CD4-positive, alpha-beta T cell treated with Interleukin-6 for 4 hours (primary cell): ENCODE results near the gene SRP68.

Experiments used
- DNase-seq: peaks from one replicate; pipeline ENCODE4 v3.0.0-alpha.2; 2020; ENCODE audit warnings: mixed read lengths

SRP68 gene

DNA sequence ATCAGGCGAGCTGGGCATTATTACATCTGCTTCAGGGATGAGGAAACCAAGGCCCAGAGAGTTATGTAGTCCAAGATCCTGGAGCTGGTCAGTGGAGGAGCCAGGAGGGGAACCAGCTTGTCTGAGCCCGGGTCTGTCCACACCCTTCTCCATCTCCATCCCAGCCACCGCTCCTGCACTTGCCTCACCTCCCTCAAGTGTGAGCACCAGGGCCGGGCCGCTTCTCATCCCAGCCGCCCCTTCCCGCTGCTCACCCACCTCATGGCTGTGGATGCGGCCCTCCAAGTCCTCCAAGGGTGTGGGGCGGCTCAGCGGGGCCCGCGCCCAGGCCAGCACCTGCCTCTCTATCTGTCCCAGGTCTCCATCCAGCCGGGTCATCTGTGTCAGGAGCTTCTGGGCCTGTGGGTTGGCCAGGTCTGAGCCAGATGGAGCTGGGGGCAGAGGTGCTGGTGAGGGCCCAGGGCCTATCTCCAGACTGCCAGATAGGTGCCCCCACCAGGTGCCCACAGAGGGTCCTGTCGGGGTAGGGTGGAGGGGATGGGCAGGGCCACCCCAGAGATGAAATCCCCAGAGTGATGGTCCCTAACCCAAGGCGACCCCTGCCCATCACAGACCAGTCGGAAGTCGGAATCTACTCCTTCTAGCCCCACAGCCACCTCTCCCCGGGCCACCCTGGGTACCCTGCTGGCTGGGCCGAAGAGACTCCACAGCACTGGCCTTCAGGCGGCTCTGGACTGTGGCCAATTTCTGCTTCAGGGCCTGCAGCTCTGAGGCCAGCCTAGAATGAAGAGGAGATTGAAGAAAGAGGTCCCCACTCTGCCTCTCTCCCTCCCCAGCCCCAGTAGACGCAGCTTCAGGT is 54.6 kb downstream of the SRP68 start:
- no peak for DNase-seq

DNA sequence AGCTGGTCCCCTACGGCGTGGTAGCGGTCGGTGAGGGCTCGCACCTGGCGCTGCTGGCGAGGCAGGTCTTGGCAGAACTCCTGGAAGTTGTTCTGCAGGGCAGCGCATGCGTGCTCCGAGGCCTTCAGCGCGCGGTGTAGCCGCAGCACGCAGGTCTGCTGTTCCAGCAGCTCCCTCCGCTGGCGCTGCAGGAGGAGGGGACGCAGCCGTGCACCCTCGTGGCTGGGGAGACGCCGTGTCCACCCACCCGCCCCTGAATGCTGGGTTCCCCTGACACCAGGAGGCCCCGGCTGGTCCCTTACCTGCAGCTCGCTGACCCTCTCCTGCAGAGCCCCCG is 57.4 kb downstream of the SRP68 start:
- DNase-seq = no peak

DNA sequence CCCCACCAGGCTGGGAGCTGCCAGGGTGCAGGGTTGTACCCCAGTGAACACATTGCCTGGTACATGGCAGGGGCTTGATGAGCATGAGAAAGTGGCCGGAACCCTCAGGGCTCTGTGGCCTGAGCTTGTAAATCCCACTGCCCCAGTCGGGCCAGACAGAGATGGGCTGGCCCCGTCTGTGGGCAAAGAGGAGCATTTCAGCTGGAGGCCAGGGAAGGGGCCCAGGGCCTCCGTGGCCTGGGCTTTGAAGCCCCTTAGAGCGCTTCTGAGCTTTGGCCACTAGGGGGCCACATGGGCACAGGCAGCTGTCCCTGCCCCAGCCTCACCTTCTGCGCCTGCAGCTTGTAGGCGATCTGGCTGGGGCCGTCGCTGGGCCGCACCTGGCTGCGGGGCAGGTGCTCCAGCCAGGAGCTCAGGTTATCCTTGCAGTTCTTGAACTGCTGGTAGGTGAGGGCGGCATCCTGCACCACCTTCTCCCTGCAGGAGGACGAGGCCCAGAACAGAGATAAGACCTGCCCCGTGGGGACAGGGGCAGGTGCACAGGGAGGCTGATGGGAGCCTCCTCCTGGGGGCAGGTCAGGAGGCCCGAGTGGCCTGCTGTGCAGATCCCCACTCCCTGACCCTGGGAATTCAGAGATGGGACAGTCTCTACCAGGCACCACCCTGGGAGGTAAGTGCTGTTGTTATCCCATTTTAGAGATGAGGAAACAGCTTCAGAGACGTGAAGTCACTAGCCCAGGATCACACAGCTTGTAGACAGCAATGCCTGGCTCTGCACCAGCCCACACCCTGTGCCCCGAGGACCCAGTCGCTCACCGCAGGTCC is 58.0 kb downstream of the SRP68 start:
- peak; percentile 85 for DNase-seq

DNA sequence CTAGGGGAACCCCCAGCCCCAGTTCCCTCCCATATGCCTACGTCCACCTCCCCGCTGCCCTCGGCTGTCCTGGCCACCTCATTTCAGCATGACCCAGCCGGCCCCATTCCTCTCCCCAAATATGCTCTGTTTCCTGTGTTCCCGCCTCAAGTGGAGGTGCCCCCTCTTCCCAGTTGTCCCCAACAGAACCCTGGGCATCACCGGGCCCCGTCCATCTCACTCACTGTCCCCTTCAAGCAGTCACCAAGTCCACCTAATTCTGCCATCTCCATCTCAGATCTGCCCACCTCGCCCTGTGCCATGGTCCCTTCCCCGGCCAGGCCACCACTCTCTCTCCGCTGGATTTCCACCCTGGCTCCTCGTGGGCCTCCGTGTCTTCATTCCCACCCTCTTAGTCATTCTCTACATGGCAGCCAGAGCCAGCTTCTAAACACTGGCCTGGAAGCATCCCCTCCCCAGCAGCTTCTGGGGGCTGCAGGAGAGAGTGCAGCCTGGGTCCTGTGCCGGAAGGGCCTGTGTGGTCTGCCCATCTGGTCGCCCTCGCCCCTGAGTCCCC is 58.9 kb downstream of the SRP68 start:
- no peak for DNase-seq

DNA sequence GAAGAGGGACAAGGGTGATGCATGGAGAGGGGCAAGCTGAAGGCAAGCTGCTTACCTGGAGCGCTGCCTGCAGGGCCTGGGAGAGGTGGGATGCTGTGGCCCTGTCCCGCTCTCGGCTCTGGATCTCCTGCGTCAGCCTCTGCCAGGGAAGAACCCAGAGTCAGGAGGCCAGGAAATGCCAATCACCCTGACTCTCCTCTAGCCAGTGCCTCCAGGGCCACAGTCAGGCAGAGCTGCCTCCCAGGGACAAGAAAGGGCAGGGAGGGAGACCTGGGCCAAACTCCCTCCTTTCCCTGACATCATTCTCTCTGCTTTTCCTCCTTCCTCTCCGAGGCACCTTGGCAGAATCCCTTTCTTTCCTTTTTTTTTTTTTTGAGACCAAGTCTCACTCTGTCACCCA is 60.4 kb downstream of the SRP68 start:
- no peak for DNase-seq

DNA sequence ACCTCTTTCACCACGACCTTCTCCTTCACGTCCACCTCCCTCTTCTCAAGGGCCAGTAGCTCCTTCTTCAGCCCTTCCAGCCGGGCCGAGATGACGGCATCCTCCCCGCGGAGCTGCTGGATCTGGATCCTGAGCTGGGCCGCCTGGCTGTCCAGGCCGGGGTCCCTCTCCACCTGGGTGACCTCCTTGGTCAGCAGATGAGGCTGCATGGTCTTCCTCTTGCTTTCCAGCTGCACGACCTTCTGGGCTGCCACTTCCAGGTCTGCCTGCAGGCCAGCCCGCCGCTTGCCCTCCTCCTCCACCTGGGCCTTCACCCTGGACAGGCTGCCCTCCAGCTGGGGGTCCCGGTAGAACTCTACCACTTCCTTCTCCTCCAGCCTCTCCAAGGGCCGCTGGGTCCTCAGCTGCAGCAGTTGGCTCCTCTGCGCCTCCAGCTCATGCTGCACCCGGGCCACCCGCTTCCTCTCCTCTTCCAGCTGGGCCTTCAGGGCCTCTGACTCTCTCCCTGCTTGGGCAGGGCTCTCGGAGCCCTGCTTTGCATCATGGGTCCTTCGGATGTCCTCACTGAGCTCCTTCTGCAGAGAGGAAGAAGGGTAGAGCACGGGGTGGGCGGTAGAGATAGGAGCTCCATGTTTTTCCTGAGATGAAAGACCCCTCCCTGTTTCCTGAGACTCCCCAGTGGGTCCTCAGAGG is 62.2 kb downstream of the SRP68 start:
- no peak for DNase-seq

DNA sequence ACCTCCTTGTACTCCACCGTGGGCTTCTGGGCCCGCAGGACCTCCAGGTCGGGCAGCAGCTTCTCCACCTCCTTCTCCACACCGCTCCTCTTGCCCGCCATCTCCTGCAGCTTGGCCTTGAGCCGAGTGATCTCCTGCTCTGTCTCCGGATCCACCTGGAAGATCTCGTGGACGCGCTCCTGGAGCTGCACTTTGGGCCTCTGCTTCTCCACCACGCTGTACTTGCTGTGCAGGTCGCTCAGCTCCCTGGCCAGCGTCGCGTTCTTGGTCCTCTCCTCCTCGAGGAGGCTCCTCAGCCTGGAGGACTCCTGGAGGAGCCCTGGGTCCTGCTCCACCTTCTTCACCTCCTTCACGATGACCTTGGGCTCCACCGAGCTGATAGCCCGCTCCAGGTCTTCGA is 62.9 kb downstream of the SRP68 start:
- DNase-seq = no peak

DNA sequence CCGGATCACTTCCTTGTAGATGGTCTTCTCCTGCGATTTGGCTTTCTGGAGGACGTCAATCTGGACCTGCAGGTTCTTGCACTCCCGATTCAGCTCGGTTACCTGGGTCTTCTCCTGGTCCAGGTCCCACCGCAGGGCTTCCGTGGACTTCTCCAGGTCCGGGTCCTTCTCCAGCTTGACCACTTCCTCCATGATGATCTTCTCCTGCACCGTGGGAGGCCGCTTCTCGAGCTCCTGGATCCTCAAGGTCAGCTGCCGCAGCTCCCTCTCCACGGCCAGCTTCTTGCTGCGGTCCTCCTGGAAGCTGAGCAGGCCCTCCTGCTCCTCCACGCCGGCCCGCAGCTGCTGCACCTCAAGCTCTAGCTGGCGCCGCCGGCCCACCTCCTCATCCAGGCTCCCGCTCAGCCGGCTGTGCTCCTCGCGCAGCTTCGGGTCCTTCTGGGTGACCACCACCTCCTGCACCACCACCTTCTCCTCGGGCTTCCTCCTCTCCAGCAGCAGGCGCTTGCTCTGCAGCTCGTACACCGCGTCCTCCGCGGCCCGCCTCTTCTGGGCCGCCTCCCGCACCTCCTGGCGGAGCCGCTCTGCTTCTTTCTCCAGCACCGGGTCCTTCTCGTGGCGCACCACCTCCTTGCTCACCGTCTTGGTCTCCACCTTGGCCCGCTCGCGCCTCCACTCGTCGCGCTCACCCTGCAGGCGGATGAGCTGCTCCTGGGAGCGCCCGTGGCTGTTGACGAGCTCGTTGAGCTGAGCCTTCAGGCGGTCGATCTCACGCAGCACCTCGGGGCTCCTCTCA is 63.5 kb downstream of the SRP68 start:
- no peak for DNase-seq

DNA sequence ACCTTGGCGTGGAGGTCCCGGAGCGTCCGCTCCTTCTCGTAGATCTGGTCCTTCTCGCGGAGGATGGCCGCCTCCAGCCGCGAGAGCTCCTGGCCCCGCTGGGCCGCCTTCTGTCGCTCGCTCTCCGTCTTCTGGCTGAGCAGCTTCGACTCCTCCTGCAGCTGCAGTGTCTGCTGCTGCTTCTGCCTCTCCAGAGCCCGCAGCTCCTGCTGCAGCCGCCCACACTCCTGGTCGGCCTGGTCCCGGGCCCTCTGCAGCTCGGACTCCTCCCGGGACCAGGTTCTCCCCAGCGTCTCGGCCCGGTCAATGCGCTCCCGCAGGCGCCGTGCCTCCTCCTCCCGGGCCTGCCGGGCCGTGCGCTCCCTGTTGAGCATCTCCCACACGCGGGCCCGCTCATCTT is 64.1 kb downstream of the SRP68 start:
- no peak for DNase-seq

DNA sequence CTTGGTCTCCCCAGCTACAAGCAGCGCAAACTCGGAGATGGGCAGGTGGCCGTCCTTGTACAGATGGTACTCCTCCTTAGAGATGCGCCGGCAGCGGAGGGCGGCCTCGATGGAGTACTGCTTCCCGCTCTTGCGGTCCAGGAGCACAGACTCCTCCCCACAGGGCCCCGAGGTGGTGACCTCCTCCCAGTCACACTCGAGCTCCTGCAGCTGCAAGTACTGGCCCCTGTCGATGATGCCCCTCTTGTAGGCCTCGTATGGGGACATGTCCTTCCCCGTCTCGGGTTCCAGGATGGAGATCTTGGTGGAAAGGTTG is 64.5 kb downstream of the SRP68 start:
- DNase-seq = no peak

DNA sequence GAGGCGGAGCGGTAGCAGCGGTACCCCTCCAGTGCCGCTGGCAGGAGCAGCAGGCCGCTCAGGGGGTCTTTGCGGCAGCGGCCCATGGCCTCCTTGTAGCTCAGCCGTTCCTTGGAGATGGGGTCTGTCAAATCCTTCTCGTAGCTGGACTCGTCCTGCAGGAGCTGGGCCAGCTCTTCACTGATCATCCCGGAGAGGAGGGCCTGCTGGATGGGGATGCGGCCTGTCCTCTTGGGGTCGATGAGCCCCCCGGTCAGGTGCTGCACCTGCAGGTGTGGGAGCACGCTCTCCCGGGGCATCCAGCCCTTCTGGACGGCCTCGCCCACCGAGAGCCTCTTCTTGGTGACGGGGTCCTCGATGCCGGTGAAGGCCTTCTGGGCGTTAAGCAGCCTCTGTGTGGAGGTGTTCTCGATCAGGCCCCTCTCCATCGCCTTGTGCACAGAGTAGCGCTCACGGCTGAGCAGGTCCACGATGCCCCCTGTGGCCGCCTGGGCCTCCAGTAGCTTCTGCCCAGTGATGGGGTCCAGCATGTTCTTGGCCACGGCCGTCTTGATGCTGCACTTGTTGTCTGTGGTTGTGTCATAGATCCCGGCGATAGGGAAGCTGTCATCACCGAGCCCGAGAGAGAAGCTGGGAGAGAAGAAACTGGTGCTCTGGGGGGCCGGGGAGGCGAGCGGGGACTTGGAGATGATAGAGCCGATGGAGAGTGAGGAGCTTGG is 65.0 kb downstream of the SRP68 start:
- DNase-seq = no peak

DNA sequence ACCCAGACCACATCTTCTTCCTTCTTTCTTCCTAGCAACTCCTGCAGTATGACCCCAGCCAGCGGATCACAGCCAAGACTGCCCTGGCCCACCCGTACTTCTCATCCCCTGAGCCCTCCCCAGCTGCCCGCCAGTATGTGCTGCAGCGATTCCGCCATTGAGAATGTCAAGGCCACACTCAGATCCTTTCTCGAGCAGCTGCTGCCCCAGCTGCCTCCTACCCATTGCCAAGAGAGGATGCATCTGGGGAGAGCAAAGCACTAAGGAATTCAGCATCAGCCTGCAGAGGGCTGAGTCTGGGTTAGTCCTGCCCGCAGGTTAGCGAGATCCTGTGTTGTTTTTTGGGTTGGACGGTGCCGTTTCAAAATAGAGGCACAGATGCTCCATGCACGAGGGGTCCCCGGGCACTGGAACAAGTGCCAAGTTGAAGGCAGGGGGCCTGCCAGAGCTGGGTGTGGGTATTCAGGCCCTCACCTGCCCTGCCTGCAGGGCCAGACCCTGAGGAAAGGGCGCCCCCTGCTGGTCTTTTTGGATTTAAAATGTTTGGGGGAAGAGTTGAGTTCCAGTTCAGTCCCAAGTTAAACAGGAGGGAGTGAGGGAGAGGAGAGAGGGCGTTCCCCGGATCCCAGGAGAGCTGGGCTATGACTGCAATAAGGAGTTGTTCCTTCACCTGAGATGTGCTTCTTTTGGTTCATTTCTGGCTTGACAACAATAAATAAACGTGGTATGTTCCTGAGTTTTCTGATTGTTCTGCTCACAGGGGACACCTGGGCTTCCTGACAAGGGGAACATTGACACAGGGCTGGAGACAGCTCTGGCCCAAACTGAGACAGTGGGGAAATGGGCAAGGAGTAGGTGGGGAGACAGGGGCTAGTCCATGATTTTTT is 66.8 kb downstream of the SRP68 start:
- DNase-seq = peak; percentile 88

DNA sequence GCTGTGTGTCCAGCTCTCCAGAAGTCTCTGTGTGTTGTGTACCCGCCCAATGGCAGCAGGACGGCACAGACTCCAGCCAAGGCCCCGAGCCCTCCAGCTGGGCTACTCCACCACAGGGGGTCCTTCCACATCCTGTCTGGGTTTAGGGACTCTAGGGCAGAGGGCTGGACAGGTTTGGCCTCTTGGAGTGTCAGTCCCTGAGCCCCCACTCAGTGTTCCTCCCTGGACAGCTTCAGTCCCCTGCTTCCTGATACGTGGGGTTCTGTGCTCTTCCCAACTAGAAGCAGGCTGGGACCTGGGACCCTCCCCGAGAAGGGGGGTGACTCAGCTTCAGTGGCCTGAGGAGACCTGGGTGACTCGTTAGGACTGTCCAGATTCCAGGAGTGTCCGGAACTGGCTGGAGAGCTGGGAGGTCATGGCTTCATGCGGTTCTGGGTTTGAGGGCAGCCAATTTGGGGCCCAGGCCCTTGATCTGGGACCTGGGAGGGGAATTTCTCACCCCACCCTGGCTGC is 67.5 kb downstream of the SRP68 start:
- DNase-seq = no peak

DNA sequence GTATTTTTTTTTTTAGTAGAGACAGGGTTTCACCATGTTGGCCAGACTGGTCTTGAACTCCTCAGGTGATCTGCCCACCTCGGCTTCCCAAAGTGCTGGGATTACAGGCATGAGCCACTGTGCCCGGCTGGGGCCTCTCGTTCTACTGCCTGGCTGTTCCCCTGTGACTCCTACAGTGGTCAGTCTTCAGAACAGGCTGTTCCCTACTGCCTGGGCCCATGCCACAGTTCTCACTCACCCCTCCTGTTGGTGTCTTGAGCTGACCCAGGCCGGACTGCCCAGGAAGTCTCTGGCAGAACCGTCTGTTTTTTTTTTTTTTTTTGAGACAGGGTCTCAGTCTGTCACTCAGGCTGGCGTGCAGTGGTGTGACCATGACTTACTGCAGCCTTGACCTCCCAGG is 68.4 kb downstream of the SRP68 start:
- no peak for DNase-seq

DNA sequence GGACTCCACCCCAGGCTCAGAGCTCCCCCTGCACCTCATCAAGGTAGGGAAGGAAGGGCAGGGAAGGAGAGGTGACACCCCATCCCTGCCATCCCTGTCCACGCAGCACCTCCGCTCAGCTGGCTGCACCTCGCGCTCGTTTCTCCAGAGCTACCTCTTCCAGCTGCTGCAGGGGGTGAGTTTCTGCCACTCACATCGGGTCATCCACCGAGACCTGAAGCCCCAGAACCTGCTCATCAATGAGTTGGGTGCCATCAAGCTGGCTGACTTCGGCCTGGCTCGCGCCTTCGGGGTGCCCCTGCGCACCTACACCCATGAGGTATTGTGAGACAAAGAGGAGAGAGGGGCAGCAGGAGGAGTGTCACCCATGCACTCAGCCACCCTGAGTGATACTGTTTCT is 70.2 kb downstream of the SRP68 start:
- DNase-seq = no peak

DNA sequence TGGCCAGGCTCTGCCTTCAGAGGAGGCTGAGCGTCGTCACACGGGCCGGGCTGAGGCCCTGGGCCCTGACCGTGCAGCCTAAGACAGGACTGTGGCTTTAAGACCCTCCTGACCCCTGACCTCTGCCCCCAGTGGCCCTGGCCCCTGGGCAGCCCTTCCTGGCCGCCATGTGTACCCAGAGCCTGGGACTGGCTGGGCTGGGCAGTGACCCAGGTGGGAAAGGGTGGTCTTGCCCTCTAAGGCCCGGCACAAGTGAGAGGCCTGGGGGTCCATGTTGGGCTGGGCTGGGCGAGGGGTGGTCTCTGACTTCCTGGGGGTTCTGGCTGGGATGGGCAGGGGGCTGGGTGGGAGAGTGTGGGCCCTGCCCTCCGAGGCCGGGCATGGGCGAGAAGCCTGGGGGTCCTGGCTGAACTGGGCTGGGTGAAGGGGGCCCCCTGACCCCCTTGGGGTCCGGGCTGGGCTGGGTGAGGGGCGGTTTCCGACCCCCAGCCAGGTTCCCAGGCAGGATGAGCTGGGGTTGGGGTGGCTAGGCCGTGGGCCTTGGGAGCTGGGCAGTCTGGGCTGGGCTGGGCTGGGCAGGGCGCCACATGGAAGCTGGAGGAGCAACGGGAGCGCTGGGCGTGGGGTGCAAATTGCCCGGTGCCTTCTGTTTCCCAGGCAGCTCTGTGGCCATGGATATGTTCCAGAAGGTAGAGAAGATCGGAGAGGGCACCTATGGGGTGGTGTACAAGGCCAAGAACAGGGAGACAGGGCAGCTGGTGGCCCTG is 71.4 kb downstream of the SRP68 start, which contains the start of gene CDK3:
CDK3 (plus strand) TSS at position 101 of the 767 bp plus-strand sequence; CDS start at position 672, 571 bp downstream.
- DNase-seq = no peak

DNA sequence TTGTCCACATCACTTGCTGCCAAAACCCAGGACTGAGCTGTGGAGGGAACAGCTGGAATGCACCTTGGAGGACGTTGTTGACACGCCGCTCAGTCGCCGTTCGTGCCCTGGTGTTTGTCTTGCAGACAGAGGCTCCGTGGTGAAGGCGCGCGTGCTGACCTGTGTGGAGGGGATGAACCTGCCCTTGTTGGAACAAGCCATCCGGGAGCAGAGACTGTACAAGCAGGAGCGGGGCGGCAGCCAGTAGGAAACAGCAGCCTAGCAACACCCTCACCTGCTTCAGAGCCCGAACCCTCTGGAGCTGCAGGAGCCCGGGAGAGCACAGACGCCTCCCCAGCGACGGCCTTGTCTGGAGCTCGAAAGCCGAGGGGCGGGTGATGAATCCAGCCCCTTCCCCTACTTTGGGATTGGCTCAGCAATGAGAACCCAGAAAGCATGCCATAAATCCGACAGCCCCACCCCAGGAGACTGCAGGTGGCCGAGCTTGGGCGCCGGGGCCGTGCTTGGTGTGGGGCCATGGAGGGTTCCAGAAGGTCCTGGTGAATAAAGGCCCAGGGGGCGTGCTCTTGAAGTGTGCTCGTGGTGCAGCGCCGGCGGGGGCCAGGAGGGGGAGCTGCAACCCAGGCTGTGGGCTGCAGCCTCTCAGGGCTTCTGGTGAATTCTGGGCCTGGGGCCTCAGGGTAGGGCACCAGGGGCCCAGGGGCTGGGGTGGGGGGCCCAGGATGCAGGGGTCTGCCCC is 72.1 kb downstream of the SRP68 start:
- peak; percentile 68 for DNase-seq

DNA sequence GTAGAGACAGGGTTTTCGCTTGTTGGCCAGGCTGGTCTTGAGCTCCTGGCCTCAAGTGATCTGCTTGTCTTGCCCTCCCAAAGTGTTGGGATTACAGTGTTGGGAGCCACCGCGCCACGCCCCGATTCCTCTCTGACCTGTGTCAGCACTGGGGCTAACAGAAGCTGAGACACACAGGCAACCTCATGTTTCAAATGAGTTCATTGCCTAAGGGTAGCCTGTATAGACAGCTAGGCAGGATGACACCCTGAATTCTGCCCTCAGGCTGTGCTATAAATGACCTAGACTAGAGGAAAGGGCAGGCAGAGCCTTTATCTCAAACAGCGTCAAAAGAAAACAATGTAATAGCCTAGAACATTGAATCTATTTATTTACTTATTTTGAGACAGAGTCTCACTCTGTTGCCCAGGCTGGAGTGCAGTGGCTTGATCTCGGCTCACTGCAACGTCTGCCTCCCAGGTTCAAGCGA is 74.0 kb downstream of the SRP68 start:
- no peak for DNase-seq
